ENCODE results near the gene FBXO27. TPM values are rescaled to one million over a fixed set of nuclear protein-coding genes. Genes with fewer than 3 reads are reported as not detected.
A peak's percentile ranks its signal among the peaks of the same experiment; 100 is the strongest.

The FBXO27 gene
- total and polyA plus RNA-seq, 2 of the 13 experiments (the other 11 are each of a cell fraction or from before 2014, with no cell fraction given), result 0.15 to 2.8 TPM

DNA sequence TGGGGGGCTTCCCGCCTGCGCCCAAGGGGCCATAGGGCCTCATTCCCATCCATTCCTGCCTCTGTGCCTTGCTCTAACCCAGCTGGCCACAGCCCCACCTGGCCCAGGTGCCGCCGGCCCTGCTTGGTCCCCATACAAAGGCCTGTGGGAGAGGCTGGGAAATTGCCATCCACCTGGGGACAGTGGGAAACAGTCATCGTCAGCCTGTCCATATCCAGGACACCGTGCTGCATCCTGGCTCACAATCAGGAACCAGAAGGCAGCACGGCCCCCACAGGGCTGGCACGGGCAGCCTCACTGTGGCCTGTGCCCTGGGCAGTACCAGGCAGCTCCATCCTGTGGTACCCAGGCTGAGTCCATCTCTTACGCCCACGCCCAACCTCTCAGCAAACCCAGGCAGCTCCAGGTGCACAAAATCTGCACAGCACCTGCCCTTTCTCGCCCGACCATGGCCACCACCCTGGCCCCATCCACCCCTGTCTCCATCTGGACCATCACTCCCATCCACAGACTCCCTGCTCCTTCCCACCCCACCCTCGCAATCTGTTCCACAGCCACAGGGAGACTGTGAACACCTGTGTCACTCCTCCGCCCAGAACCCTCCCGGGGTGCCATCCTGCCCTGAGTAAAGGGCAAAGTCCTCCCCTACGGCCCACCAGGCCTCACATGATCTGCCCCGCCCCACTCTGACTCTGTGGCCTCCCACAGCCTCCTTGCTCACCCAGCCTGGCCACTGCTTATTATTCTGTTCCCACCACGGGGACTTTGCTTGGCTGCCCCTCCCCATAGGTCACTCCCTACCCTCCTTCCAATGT lies 21.1 kb upstream of the FBXO27 start (continued):
- TF ChIP-seq, protein P1, sequence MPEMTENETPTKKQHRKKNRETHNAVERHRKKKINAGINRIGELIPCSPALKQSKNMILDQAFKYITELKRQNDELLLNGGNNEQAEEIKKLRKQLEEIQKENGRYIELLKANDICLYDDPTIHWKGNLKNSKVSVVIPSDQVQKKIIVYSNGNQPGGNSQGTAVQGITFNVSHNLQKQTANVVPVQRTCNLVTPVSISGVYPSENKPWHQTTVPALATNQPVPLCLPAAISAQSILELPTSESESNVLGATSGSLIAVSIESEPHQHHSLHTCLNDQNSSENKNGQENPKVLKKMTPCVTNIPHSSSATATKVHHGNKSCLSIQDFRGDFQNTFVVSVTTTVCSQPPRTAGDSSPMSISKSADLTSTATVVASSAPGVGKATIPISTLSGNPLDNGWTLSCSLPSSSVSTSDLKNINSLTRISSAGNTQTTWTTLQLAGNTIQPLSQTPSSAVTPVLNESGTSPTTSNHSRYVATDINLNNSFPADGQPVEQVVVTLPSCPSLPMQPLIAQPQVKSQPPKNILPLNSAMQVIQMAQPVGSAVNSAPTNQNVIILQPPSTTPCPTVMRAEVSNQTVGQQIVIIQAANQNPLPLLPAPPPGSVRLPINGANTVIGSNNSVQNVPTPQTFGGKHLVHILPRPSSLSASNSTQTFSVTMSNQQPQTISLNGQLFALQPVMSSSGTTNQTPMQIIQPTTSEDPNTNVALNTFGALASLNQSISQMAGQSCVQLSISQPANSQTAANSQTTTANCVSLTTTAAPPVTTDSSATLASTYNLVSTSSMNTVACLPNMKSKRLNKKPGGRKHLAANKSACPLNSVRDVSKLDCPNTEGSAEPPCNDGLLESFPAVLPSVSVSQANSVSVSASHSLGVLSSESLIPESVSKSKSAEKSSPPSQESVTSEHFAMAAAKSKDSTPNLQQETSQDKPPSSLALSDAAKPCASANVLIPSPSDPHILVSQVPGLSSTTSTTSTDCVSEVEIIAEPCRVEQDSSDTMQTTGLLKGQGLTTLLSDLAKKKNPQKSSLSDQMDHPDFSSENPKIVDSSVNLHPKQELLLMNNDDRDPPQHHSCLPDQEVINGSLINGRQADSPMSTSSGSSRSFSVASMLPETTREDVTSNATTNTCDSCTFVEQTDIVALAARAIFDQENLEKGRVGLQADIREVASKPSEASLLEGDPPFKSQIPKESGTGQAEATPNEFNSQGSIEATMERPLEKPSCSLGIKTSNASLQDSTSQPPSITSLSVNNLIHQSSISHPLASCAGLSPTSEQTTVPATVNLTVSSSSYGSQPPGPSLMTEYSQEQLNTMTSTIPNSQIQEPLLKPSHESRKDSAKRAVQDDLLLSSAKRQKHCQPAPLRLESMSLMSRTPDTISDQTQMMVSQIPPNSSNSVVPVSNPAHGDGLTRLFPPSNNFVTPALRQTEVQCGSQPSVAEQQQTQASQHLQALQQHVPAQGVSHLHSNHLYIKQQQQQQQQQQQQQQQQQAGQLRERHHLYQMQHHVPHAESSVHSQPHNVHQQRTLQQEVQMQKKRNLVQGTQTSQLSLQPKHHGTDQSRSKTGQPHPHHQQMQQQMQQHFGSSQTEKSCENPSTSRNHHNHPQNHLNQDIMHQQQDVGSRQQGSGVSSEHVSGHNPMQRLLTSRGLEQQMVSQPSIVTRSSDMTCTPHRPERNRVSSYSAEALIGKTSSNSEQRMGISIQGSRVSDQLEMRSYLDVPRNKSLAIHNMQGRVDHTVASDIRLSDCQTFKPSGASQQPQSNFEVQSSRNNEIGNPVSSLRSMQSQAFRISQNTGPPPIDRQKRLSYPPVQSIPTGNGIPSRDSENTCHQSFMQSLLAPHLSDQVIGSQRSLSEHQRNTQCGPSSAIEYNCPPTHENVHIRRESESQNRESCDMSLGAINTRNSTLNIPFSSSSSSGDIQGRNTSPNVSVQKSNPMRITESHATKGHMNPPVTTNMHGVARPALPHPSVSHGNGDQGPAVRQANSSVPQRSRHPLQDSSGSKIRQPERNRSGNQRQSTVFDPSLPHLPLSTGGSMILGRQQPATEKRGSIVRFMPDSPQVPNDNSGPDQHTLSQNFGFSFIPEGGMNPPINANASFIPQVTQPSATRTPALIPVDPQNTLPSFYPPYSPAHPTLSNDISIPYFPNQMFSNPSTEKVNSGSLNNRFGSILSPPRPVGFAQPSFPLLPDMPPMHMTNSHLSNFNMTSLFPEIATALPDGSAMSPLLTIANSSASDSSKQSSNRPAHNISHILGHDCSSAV (CRISPR knock-in tag; IDR thresholded peaks at IDR 0.05; ENCODE audit: borderline replicate concordance), result no peak
- TF ChIP-seq CEBPB (IDR thresholded peaks at IDR 0.05; ENCODE audit: borderline replicate concordance, low read depth, low read length) (no peak), ZNF530 (CRISPR knock-in tag; IDR thresholded peaks at IDR 0.05; ENCODE audit: low read depth) (no peak), HDAC2 (CRISPR knock-in tag; IDR thresholded peaks at IDR 0.05) (0 out of 2 replicates have a peak, but pooled peaks have one; percentile 52), ETV6 (CRISPR knock-in tag; conservative IDR thresholded peaks at IDR 0.05) (no peak), ARID2 (CRISPR knock-in tag; IDR thresholded peaks at IDR 0.05; ENCODE audit: borderline replicate concordance) (0 out of 2 replicates have a peak, but pooled peaks have one; percentile 58), NCOR1 (IDR thresholded peaks at IDR 0.05; ENCODE audit: borderline replicate concordance, low read length) (peak; percentile 28; the same call in 1 of the 2 replicates), SOX6 (IDR thresholded peaks at IDR 0.05) (no peak), SOX6 (CRISPR knock-in tag; IDR thresholded peaks at IDR 0.05) (peak; percentile 70), CHD2 (IDR thresholded peaks at IDR 0.05; ENCODE audit: low read depth, low read length) (no peak)
- TF ChIP-seq, protein P2, sequence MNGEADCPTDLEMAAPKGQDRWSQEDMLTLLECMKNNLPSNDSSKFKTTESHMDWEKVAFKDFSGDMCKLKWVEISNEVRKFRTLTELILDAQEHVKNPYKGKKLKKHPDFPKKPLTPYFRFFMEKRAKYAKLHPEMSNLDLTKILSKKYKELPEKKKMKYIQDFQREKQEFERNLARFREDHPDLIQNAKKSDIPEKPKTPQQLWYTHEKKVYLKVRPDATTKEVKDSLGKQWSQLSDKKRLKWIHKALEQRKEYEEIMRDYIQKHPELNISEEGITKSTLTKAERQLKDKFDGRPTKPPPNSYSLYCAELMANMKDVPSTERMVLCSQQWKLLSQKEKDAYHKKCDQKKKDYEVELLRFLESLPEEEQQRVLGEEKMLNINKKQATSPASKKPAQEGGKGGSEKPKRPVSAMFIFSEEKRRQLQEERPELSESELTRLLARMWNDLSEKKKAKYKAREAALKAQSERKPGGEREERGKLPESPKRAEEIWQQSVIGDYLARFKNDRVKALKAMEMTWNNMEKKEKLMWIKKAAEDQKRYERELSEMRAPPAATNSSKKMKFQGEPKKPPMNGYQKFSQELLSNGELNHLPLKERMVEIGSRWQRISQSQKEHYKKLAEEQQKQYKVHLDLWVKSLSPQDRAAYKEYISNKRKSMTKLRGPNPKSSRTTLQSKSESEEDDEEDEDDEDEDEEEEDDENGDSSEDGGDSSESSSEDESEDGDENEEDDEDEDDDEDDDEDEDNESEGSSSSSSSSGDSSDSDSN (CRISPR knock-in tag; IDR thresholded peaks at IDR 0.05), result peak; percentile 26; the same call in 1 of the 2 replicates
- TF ChIP-seq, protein P3, sequence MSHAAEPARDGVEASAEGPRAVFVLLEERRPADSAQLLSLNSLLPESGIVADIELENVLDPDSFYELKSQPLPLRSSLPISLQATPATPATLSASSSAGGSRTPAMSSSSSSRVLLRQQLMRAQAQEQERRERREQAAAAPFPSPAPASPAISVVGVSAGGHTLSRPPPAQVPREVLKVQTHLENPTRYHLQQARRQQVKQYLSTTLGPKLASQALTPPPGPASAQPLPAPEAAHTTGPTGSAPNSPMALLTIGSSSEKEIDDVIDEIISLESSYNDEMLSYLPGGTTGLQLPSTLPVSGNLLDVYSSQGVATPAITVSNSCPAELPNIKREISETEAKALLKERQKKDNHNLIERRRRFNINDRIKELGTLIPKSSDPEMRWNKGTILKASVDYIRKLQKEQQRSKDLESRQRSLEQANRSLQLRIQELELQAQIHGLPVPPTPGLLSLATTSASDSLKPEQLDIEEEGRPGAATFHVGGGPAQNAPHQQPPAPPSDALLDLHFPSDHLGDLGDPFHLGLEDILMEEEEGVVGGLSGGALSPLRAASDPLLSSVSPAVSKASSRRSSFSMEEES (CRISPR knock-in tag; IDR thresholded peaks at IDR 0.05), result peak; percentile 95
- TF ChIP-seq, protein P4, sequence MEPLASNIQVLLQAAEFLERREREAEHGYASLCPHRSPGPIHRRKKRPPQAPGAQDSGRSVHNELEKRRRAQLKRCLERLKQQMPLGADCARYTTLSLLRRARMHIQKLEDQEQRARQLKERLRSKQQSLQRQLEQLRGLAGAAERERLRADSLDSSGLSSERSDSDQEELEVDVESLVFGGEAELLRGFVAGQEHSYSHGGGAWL (CRISPR knock-in tag; IDR thresholded peaks at IDR 0.05), result no peak
